ENCODE results near the gene TSPAN9. TPM values are rescaled to one million over a fixed set of nuclear protein-coding genes. Genes with fewer than 3 reads are reported as not detected.

Gene TSPAN9
- total and polyA plus RNA-seq, 9 of the 15 experiments (the other 6 are each of a cell fraction or from before 2014, with no cell fraction given) = 0.23 to 2.1 (median 0.60) TPM; not detected in 2

DNA sequence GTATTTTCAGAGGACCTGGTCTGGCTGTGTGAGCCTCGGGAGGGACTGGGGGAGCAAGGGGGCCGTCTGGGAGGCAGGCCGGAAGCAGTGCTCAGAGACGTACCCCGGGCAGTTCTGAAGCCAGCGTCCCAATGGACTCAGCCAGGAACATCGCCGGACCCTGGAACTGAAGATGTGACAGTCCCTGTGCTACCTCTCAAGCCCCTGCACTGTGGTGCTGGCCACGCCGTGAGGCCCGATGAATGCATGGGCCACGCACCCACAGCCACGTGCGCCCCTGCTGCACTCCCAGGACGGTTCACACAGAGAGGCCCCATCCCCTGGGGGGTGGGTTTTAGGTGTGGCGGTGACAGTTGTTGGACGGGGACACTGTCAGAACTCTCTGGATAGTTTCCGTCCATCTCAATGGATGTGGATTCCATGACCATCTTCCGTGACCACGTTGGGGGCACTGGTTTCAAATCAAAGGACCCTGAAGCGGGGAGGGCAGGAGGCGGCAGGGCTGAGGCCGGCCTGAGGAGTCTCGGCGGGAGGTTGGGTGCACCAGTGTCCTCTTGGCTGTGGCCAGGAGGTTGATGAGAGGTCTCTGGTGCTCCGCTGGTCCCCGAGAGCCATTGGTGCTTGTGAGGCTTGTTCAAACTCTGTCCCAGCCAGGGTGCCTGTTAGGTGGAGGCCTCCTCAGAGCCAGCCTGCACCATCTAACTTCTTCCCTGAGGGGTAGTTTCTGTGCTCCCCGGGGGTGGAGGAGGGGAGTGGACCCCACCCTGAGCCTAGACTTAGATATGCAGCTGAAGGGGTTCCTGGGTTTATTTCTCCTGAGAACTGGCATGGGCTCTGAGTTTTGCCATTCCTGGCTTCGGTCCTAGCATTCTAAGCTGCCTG is 36.3 kb upstream of the TSPAN9 start (continued):
- TF ChIP-seq, protein P1, sequence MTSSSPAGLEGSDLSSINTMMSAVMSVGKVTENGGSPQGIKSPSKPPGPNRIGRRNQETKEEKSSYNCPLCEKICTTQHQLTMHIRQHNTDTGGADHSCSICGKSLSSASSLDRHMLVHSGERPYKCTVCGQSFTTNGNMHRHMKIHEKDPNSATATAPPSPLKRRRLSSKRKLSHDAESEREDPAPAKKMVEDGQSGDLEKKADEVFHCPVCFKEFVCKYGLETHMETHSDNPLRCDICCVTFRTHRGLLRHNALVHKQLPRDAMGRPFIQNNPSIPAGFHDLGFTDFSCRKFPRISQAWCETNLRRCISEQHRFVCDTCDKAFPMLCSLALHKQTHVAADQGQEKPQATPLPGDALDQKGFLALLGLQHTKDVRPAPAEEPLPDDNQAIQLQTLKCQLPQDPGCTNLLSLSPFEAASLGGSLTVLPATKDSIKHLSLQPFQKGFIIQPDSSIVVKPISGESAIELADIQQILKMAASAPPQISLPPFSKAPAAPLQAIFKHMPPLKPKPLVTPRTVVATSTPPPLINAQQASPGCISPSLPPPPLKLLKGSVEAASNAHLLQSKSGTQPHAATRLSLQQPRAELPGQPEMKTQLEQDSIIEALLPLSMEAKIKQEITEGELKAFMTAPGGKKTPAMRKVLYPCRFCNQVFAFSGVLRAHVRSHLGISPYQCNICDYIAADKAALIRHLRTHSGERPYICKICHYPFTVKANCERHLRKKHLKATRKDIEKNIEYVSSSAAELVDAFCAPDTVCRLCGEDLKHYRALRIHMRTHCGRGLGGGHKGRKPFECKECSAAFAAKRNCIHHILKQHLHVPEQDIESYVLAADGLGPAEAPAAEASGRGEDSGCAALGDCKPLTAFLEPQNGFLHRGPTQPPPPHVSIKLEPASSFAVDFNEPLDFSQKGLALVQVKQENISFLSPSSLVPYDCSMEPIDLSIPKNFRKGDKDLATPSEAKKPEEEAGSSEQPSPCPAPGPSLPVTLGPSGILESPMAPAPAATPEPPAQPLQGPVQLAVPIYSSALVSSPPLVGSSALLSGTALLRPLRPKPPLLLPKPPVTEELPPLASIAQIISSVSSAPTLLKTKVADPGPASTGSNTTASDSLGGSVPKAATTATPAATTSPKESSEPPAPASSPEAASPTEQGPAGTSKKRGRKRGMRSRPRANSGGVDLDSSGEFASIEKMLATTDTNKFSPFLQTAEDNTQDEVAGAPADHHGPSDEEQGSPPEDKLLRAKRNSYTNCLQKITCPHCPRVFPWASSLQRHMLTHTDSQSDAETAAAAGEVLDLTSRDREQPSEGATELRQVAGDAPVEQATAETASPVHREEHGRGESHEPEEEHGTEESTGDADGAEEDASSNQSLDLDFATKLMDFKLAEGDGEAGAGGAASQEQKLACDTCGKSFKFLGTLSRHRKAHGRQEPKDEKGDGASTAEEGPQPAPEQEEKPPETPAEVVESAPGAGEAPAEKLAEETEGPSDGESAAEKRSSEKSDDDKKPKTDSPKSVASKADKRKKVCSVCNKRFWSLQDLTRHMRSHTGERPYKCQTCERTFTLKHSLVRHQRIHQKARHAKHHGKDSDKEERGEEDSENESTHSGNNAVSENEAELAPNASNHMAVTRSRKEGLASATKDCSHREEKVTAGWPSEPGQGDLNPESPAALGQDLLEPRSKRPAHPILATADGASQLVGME (CRISPR knock-in tag; IDR thresholded peaks at IDR 0.05) = no peak
- TF ChIP-seq MCM3 (IDR thresholded peaks at IDR 0.05) = no peak
- no peak for TF ChIP-seq PHF21A (IDR thresholded peaks at IDR 0.05; ENCODE audit: borderline replicate concordance, low read depth)
- no peak for TF ChIP-seq LARP7 (IDR thresholded peaks at IDR 0.05)
- no peak for TF ChIP-seq CBX2 (IDR thresholded peaks at IDR 0.05; ENCODE audit: insufficient read depth, low read length, poor library complexity, severe bottlenecking)
- no peak for TF ChIP-seq EP400 (IDR thresholded peaks at IDR 0.05)
- TF ChIP-seq, protein P2, sequence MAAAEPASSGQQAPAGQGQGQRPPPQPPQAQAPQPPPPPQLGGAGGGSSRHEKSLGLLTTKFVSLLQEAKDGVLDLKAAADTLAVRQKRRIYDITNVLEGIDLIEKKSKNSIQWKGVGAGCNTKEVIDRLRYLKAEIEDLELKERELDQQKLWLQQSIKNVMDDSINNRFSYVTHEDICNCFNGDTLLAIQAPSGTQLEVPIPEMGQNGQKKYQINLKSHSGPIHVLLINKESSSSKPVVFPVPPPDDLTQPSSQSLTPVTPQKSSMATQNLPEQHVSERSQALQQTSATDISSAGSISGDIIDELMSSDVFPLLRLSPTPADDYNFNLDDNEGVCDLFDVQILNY (CRISPR knock-in tag; IDR thresholded peaks at IDR 0.05) = no peak

Measured in K562 (cell line).